T47D (cell line): Measurements from ENCODE around the gene C12orf43.
A peak's percentile ranks its signal among the peaks of the same experiment; 100 is the strongest.

Experiments used
- DNase-seq, 2 experiments: peaks; one replicate each; pipeline versions ENCODE4 v3.0.0 to v3.0.0-alpha.2; 2011 to 2012; ENCODE audit warnings: low read depth in 1 of 2, low spot score in 1 of 2
- JUND ChIP-seq: IDR thresholded peaks from 2 replicates; pipeline ENCODE4 v1.6.1; 2012; ENCODE audit warnings: low read depth
- in situ Hi-C: cut with HindIII; loops from 2 replicates; pipeline ENCODE4 v1.10.0; 2016; ENCODE audit warnings: low sequenced_read_pairs, low pct_unique_long_range_greater_than_20kb

C12orf43 gene

GRCh38 chr12:120988234-120988633, 28.1 kb downstream of the C12orf43 start:
- no peak for DNase-seq
- no peak for TF ChIP-seq JUND
- in situ Hi-C loops = no loop called here

- TF ChIP-seq JUND = no peak
- in situ Hi-C loops = no loop called here
- peak in 1 of 2 experiments; percentile 58 for DNase-seq
Measured at GRCh38 chr12:120984351-120984898, 31.9 kb downstream of the C12orf43 start.

- in situ Hi-C loops = no loop called here
- no peak for TF ChIP-seq JUND
- DNase-seq = no peak
Measured at GRCh38 chr12:120983759-120984158, 32.5 kb downstream of the C12orf43 start.

- DNase-seq = no peak
- TF ChIP-seq JUND = no peak
- in situ Hi-C loops = no loop called here
Measured at GRCh38 chr12:120982659-120983058, 33.6 kb downstream of the C12orf43 start.

- in situ Hi-C loops = no loop called here
- no peak for DNase-seq
- no peak for TF ChIP-seq JUND
Measured at GRCh38 chr12:120981407-120981941, 34.8 kb downstream of the C12orf43 start.

- in situ Hi-C loops = no loop called here
- DNase-seq = no peak
- no peak for TF ChIP-seq JUND
Measured at GRCh38 chr12:120980800-120981368, 35.4 kb downstream of the C12orf43 start.

GRCh38 chr12:120979862-120980696, 36.2 kb downstream of the C12orf43 start:
- in situ Hi-C loops = no loop called here
- DNase-seq = no peak
- no peak for TF ChIP-seq JUND

- TF ChIP-seq JUND = no peak
- in situ Hi-C loops = no loop called here
- no peak for DNase-seq
Measured at GRCh38 chr12:120979220-120979861, 36.9 kb downstream of the C12orf43 start.

GRCh38 chr12:120978296-120979219, 37.7 kb downstream of the C12orf43 start, which contains the start of gene HNF1A:
TSS of gene HNF1A (plus strand) at chr12:120978543. CDS start at chr12:120978769, 226 bp downstream.
- no peak for DNase-seq
- in situ Hi-C loops = no loop called here
- no peak for TF ChIP-seq JUND

GRCh38 chr12:120977531-120978295, 38.6 kb downstream of the C12orf43 start:
- in situ Hi-C loops = no loop called here
- TF ChIP-seq JUND = no peak
- DNase-seq = no peak
